Kasumi-1 (cell line): ENCODE measurements around the gene TMPRSS13.
"Not testable (repeated sequence)": the region's sequence is repeated elsewhere in the genome, so short reads cannot be mapped to it uniquely, and the experiment has no call there.

Experiments
- DNase-seq, 2 experiments: peaks; one replicate each; lab custom pipeline; 2025; lab: John Stamatoyannopoulos, UW

TMPRSS13 gene

DNA sequence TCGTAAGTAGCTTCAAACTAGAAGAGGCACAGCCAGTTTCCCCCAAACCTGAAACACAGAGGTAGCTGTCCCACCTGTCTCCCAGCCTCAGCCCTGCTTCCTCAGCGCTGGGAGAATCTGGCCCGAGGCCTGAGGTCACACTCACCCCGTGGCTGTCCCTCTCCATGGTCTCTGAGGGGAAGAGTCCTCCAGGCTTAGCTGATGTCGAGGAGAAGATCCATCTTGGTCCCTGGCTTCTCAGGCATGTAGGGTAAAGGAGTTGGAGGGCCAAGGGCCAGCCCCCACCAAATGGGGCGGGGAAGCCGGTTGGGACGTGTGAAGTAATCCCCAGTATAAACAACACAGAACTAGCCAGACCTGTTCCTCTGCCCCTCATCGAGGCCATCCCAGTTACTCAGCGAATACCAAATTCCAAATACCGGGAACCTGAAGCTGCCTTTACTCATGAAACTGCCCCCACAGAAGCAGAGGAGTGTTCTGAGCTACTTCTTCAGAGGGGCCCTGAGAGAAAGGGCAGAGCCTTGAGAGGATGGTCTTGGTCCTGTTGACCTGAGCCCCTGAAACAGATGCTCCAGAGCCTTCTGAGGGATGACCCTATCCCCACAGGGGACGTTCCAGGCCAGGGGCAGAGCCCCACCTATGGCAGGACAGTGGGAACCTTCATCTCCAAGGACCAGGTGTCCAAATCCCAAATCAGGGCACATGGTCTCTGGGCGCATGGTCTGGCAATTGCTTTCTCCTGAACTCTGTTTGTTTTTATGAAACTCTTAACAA, at the start of gene TMPRSS13:
TMPRSS13 (minus strand) TSS at position 261 of the 774 bp plus-strand sequence; CDS start at position 166, 95 bp downstream.
- no peak for DNase-seq

GRCh38 chr11:117978991-117979390, 49.8 kb upstream of the TMPRSS13 start:
- DNase-seq = no peak

DNA sequence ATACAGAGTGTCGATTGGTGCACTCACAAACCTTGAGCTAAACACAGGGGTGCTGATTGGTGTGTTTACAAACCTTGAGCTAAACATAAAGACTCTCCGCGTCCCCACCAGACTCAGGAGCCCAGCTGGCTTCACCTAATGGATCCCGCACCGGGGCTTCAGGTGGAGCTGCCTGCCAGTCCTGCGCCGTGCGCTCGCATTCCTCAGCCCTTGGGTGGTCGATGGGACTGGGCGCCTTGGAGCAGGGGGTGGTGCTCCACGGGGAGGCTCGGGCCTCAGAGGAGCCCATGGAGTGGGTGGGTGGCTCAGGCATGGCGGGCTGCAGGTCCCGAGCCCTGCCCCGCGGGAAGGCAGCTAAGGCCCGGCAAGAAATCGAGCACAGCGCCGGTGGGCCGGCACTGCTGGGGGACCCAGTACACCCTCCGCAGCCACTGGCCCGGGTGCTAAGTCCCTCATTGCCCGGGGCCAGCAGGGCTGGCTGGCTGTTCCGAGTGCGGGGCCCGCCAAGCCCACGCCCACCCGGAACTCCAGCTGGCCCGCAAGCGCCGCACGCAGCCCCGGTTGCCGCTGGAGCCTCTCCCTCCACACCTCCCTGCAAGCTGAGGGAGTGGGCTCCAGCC, 49.2 kb upstream of the TMPRSS13 start:
- DNase-seq = not testable (repeated sequence)

DNA sequence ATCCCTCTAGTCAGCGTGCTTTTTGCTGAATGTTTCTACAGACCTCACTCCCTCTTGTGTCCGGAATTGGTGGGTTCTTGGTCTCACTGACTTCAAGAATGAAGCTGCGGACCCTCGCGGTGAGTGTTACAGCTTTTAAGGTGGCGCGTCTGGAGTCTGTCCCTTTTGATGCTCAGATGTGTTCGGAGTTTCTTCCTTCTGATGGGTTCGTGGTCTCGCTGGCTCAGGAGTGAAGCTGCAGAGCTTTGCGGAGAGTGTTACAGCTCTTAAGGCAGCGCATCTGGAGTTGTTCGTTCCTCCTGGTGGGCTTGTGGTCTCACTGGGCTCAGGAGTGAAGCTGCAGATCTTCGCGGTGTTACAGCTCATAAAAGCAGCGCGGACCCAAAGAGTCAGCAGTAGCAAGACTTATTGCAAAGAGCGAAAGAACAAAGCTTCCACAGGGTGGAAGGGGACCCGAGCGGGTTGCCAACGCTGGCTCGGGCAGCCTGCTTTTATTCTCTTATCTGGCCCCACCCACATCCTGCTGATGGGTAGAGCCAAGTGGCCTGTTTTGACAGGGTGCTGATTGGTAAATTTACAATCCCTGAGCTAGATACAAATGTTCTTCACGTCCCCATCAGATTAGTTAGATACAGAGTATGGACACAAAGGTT, 48.5 kb upstream of the TMPRSS13 start:
- DNase-seq = not testable (repeated sequence)

DNA sequence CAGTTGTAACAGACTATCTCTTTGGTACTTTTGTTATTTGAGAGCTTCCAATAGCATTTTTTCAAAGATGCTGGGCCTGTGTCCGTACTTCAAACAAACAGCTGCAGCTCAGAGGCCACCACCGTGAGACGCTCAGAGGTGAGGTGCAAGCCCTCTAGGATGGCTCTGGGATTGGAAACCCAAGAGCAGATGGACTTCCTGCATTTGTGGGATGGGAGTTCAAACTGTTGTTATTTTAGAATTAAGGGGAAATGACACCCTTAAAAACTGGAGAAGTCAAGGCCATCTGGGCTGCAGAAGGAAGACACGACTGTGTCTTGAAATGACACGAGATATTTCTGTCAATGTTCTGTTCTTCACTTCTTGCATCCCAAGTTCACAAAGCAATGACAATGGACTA, 47.8 kb upstream of the TMPRSS13 start:
- DNase-seq = peak; percentile 53 to 54

- DNase-seq = no peak
These were observed 47.2 kb upstream of the TMPRSS13 start for GRCh38 chr11:117976445-117976844.

DNA sequence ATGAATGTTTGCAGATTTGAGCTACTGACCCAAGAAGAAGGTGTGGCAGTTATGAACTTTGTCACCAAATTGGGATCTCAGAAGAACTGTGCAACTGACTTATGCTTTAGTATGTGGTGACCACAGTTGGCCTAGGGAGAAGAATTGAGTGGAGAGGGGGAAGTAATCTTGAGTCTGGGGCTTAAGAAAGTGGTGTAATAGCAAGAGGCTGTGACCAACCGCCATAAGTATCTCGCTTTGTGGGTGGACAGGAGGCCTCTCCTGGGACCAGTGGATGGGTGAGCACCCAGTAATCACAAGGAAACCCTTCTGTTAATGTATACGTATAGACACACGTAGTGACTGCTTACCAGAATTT, 44.3 kb upstream of the TMPRSS13 start:
- no peak for DNase-seq

DNA sequence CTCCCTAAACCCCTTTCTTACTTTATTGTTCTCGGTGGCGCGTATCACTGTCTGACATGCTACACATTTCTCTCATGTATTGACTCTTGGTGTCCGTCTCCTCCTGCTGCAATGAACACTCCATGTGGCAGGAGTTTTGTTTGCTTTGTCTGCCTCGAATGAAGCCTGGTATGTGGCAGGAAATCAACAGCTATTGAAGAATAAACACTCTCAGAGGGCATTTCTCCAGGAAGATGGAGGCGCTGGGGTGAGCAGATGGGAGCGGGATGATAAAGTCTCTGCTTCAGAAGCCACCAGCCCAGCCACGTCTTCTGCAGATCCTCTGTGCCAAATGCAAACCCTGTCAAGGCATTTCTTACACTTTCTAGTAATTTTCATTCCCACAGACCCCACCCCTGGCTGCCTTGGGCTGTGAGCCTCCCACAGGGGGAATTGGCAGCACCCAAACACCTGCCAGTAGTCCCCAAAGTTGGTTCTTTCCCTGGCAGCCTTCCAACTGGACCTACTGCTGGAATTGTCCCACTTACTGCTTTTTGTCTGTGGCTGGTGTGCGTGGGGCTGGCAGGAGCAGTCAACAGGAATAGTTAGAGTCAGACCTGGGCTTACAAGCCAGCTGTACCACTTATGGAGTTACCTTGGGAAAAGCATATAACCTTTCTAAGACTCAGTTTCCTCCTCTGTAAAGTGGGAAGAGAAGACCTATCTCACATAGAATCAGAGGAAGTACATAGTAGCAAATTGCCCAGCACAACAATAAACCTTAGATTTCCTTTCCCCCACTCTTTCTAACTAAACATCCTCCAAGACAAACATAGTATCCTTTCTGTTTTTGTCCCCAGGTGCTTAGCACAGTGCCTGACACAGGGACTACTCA, 43.7 kb upstream of the TMPRSS13 start:
- no peak for DNase-seq

GRCh38 chr11:117972044-117972443, 42.8 kb upstream of the TMPRSS13 start:
- DNase-seq = no peak

GRCh38 chr11:117970400-117971024, 41.3 kb upstream of the TMPRSS13 start:
- peak; percentile 77 to 82 for DNase-seq

- no peak for DNase-seq
These were observed 40.2 kb upstream of the TMPRSS13 start for GRCh38 chr11:117969160-117969991.

DNA sequence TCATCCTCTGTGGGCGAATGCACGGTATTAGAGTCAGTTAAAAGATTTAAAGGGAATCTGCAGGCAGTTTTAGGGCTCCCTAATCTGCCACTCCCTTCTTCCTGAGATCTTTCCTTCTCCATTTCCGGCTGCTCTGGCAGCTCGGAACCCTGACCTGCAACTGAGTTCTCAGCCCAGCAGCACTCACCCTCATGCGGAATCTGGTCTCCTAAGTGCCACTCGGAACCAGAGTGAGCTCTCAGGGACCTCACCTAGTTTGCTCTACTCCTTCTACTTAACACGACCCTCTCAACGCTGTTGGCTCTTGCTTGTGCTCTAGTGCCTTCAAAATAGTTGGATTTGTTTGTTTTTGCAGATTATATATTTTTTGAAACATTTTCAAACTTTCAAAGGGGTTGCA, 37.7 kb upstream of the TMPRSS13 start:
- DNase-seq = no peak

GRCh38 chr11:117962826-117963225, 33.6 kb upstream of the TMPRSS13 start:
- DNase-seq = no peak

- DNase-seq = no peak
These were observed 32.7 kb upstream of the TMPRSS13 start for GRCh38 chr11:117961896-117962295.

DNA sequence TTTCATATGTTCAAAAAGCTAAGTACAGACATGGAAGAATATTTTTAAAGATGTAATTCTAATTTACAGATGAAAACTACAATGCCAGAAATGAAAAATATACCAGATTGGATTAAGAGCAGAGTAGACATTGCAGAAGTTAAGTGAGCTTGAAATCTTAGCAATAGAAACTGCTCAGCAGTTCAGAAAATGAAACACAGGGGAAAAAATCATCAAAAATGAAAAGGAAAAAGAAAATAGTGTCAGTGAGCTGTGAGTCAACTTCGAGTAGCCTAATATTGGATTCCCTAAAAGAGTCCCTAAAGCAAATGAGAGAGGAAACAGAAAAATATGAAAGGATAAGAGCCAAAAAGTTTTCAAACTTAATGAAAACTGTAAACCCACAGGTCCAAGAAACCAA, 31.2 kb upstream of the TMPRSS13 start:
- no peak for DNase-seq

GRCh38 chr11:117959438-117960149, 30.4 kb upstream of the TMPRSS13 start:
- peak; percentile 34 to 46 for DNase-seq

- no peak for DNase-seq
These were observed 29.7 kb upstream of the TMPRSS13 start for GRCh38 chr11:117958949-117959348.

DNA sequence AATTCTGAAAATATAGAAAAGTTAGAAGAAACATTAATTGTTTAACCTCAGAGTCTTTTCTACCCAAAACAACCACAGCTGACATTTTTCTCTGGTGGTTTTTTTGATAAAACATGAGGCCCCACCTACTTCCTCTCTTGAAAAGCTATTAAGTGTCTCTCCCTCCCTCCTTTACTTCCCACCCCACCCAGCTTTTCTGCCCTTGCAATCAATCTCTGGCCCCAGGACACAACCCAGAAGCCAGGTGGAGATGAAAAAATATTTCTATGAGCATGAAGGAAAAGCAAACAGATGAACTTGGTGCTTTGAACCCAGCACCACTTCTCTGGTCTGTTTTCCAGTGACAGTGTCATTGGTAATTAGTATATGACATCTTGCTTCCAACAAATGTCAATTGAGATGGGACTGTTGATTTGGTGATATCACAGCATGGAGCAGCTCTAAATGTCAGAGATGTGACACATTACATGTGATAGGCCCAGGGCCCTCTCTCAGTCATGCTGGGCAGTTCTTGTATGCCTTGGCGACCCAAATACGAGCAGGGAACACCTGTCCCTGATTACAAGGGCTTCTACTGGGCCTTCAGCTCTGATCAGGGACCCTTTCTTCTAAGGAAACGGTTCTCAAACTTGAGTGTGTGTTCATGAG, 23.9 kb upstream of the TMPRSS13 start:
- peak; percentile 13 to 52 for DNase-seq
